Skeletal muscle satellite cell (primary cell): Measurements from ENCODE around the gene RFFL. TPM values are rescaled to one million over a fixed set of nuclear protein-coding genes. Genes with fewer than 3 reads are reported as not detected.
A peak's percentile ranks its signal among the peaks of the same experiment; 100 is the strongest.

Source experiments
- small RNA-seq: library from RNA; depleted of rRNA; stranded (forward); fragments of <200 nt; gene quantifications from one replicate; pipeline ENCODE3, GENCODE V24; 2012

Gene RFFL

Small RNA genes lying within 50 kb of the gene (small RNA-seq; reads per million reads assigned to genes)
- gene AC004223.1: 0.77 reads per million, percentile 14 among the genes with 10 or more reads in this experiment
- not detected for gene RNU6-840P
